ENCODE data around the gene NDUFS1.
"Not testable (repeated sequence)": the region's sequence is repeated elsewhere in the genome, so short reads cannot be mapped to it uniquely, and the experiment has no call there.

NDUFS1 gene

DNA sequence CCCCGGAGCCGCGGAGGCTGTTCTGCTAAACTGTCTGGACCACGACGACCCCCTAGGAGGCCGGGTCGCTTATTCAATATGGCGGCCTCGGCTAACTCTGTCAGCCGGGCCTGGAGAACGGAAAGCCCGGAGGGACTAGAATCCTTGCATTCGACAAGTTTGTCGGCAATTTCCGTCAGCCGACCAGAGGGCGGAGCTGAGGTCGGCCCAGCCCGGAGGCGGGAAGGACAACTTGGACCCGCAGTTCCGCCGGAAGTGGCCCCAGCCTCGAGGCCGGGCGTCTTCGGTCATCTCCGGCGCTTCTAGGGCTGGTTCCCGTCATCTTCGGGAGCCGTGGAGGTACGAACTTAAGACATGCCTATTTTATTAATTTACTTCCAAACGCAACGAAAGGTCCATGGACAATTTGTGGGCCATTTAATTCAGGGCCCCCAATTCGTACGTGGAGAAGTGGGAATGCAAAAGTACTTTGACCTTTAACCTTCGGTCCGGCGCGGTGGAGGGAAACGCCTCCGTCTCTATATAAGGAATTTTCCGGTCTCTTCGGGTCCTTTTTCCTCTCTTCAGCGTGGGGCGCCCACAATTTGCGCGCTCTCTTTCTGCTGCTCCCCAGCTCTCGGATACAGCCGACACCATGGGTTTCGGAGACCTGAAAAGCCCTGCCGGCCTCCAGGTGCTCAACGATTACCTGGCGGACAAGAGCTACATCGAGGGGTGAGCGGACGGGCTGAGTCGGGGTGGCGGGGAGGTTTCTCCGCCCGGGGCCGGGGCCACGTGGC is at the start of gene NDUFS1, which contains the start of gene EEF1B2:
Gene NDUFS1, minus strand, starts transcription at position 99 of the 779 bp plus-strand sequence. CDS start 5,766 bp downstream, outside the sequence.
Gene EEF1B2, plus strand, starts transcription at position 550 of the 779 bp plus-strand sequence. Its CDS starts 85 bp downstream, at position 635.
- Histone ChIP-seq H3K27ac (peak within 1 kb of the TSS; percentile 88), H3K4me1 (ENCODE audit: control insufficient read depth in 1 of 2, insufficient read depth in 1 of 2, low read depth in 1 of 2, low read length in 1 of 2) (peaks cover 21 to 25% of the 10 kb centered on the region in 2 experiments), H3K9me3 (no peaks in the 10 kb centered on the region), H3K27me3 (no peaks in the 10 kb centered on the region), H3K36me3 (peaks cover 24% of the 10 kb centered on the region), H3K4me3 (ENCODE audit: low read depth in 1 of 2, low read length in 1 of 2) (peak within 1 kb of the TSS; percentile 81 to 89)
- TF ChIP-seq, protein P1, sequence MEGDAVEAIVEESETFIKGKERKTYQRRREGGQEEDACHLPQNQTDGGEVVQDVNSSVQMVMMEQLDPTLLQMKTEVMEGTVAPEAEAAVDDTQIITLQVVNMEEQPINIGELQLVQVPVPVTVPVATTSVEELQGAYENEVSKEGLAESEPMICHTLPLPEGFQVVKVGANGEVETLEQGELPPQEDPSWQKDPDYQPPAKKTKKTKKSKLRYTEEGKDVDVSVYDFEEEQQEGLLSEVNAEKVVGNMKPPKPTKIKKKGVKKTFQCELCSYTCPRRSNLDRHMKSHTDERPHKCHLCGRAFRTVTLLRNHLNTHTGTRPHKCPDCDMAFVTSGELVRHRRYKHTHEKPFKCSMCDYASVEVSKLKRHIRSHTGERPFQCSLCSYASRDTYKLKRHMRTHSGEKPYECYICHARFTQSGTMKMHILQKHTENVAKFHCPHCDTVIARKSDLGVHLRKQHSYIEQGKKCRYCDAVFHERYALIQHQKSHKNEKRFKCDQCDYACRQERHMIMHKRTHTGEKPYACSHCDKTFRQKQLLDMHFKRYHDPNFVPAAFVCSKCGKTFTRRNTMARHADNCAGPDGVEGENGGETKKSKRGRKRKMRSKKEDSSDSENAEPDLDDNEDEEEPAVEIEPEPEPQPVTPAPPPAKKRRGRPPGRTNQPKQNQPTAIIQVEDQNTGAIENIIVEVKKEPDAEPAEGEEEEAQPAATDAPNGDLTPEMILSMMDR (IDR thresholded peaks at IDR 0.05), result no peak

DNA sequence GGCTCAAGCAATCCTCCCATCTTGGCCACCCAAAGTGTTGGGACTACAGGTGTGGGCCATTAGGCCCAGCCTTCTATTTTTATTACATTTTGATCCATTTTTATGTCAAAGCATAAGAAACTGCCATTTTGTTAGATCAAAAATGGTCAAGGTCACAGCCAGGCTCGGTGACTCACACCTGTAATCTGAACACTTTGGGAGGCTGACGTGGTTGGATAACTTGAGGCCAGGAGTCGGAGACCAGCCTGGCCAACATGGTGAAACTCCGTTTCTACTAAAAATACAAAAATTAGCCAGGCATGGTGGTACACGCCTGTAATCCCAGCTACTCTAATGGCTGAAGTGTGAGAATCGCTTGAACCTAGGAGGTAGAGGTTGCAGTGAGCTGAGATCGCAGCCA is 49.7 kb upstream of the NDUFS1 start:
- Histone ChIP-seq H3K36me3 (no peaks in the 10 kb centered on the region), H3K27me3 (peaks cover 35% of the 10 kb centered on the region), H3K4me3 (ENCODE audit: low read depth in 1 of 2, low read length in 1 of 2) (no peak overlapping the region), H3K27ac (no peak overlapping the region), H3K9me3 (no peaks in the 10 kb centered on the region), H3K4me1 (ENCODE audit: control insufficient read depth in 1 of 2, insufficient read depth in 1 of 2, low read depth in 1 of 2, low read length in 1 of 2) (no peaks in the 10 kb centered on the region)
- TF ChIP-seq, protein P1 (IDR thresholded peaks at IDR 0.05), result no peak

DNA sequence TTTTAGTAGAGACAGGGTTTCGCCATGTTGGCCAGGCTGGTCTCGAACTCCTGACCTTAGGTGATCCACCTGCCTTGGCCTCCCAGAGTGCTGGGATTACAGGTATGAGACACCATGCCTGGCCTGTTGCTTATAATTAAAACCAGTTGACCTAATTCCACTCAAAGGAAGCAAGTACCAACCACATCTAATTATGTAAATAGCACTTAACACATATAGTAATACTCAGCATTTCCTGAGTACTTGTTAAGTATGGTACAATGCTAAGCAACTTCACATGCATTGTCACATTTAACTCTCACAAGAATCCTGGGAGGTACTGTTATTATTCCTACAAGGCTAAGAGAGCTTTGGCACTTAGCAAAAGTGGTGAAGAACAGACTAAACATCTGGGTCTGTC is 48.1 kb upstream of the NDUFS1 start:
- not testable (repeated sequence) for H3K4me1 ChIP-seq (ENCODE audit: control insufficient read depth in 1 of 2, insufficient read depth in 1 of 2, low read depth in 1 of 2, low read length in 1 of 2); H3K9me3 ChIP-seq; H3K4me3 ChIP-seq (ENCODE audit: low read depth in 1 of 2, low read length in 1 of 2); H3K36me3 ChIP-seq; H3K27ac ChIP-seq
- H3K27me3 ChIP-seq, result peaks cover 19% of the 10 kb centered on the region

DNA sequence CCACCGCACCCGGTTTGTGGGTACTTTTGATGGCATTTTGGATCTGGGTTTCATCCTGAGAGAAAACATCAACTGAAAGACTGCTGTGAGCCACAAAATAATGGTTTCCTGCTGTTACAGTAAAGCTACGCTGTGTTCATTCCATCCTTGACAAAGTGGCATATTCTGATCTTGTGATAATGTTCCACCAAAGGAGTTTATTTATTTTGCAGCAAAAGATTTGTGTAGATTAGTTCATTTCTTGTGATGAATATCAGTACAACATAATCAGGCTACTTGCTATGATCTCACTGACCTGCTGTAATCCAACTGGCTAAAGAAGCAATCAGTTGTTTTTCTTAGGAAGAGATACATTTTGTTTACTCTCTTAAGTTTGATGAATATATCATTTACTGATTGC is 45.5 kb upstream of the NDUFS1 start:
- H3K9me3 ChIP-seq, result no peaks in the 10 kb centered on the region
- no peaks in the 10 kb centered on the region for H3K36me3 ChIP-seq
- TF ChIP-seq, protein P1 (IDR thresholded peaks at IDR 0.05), result no peak
- H3K27ac ChIP-seq, result no peak overlapping the region
- no peaks in the 10 kb centered on the region for H3K4me1 ChIP-seq (ENCODE audit: control insufficient read depth in 1 of 2, insufficient read depth in 1 of 2, low read depth in 1 of 2, low read length in 1 of 2)
- peaks cover 11% of the 10 kb centered on the region for H3K27me3 ChIP-seq
- H3K4me3 ChIP-seq (ENCODE audit: low read depth in 1 of 2, low read length in 1 of 2), result no peak overlapping the region

DNA sequence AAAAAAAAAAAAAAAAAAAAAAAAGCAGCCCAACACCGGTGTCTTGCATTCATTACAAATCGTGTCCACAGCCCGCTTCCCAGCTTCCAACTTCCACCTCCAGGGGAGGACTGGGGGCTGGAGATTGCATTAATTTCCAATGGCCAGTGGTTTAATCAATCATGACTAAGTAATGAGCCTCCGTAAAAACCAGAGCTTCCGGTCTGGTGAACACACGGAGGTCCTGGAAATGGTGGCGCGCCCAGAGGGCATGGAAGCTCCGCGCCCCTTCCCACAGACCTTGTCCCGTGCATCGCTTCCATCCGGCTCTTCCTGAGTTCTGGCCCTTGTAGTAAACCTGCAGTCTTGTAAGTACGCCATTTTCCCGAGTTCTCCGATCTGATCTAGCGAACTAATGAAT is 44.1 kb upstream of the NDUFS1 start:
- H3K36me3 ChIP-seq, result no peaks in the 10 kb centered on the region
- TF ChIP-seq, protein P1 (IDR thresholded peaks at IDR 0.05), result no peak
- no peaks in the 10 kb centered on the region for H3K4me1 ChIP-seq (ENCODE audit: control insufficient read depth in 1 of 2, insufficient read depth in 1 of 2, low read depth in 1 of 2, low read length in 1 of 2)
- H3K4me3 ChIP-seq (ENCODE audit: low read depth in 1 of 2, low read length in 1 of 2), result no peak overlapping the region
- no peak overlapping the region for H3K27ac ChIP-seq
- H3K9me3 ChIP-seq, result no peaks in the 10 kb centered on the region
- H3K27me3 ChIP-seq, result peaks cover 23% of the 10 kb centered on the region

DNA sequence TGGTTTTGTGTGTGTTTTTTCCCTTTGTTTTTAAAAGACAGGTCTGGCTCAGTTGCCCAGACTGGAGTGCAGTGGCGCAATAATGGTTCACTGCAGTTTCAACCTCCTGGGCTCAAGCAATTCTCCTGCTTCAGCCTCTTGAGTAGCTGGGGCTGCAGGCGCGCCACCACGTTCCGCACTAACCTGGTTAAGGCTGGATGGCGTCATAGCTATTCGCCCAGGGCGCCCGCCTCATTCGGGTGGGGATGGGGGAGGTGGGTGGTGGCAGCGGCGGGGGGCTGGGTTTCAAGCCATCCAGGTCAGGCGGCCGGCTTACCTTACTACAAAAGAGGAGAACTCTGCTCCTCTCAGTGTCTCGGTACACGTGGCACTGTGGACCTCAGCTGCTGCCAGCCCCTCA is 43.2 kb upstream of the NDUFS1 start:
- Histone ChIP-seq H3K27me3 (peaks cover 31% of the 10 kb centered on the region), H3K4me3 (ENCODE audit: low read depth in 1 of 2, low read length in 1 of 2) (no peak overlapping the region), H3K4me1 (ENCODE audit: control insufficient read depth in 1 of 2, insufficient read depth in 1 of 2, low read depth in 1 of 2, low read length in 1 of 2) (no peaks in the 10 kb centered on the region), H3K27ac (no peak overlapping the region), H3K36me3 (no peaks in the 10 kb centered on the region), H3K9me3 (no peaks in the 10 kb centered on the region)
- TF ChIP-seq, protein P1 (IDR thresholded peaks at IDR 0.05), result no peak

Measured in neutrophil (primary cell).